Subcutaneous adipose tissue (tissue), 4 donors: ENCODE measurements around the gene FBXO45. TPM values are rescaled to one million over a fixed set of nuclear protein-coding genes. Genes with fewer than 3 reads are reported as not detected.

Source experiments
- total RNA-seq, 4 donors: library from RNA; depleted of rRNA; stranded (reverse); fragments of >200 nt; gene quantifications; one replicate each; pipeline ENCODE4 v1.1.0, GENCODE V29; 2016
- TF ChIP-seq, protein P1 (sequence below): fragments of 450-650 bp; IDR thresholded peaks from one replicate; pipeline ENCODE4 v1.5.1; 2016; ENCODE audit warnings: low read depth, mild to moderate bottlenecking, control low read depth, antibody characterized with exemption, moderate library complexity

FBXO45 gene, protein sequence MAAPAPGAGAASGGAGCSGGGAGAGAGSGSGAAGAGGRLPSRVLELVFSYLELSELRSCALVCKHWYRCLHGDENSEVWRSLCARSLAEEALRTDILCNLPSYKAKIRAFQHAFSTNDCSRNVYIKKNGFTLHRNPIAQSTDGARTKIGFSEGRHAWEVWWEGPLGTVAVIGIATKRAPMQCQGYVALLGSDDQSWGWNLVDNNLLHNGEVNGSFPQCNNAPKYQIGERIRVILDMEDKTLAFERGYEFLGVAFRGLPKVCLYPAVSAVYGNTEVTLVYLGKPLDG
- total RNA-seq = 1 to 10 TPM; 6.6 to 9.5 (median 7.4) TPM

GRCh38 chr3:196568246-196569002 lies at the start of gene FBXO45, which contains the start of gene WDR53:
Gene FBXO45 (plus strand): TSS chr3:196568660. CDS start chr3:196568985, 325 bp downstream.
Gene WDR53 (minus strand): TSS chr3:196568554. CDS start chr3:196561475, 7,079 bp downstream.
- TF ChIP-seq, protein P1, sequence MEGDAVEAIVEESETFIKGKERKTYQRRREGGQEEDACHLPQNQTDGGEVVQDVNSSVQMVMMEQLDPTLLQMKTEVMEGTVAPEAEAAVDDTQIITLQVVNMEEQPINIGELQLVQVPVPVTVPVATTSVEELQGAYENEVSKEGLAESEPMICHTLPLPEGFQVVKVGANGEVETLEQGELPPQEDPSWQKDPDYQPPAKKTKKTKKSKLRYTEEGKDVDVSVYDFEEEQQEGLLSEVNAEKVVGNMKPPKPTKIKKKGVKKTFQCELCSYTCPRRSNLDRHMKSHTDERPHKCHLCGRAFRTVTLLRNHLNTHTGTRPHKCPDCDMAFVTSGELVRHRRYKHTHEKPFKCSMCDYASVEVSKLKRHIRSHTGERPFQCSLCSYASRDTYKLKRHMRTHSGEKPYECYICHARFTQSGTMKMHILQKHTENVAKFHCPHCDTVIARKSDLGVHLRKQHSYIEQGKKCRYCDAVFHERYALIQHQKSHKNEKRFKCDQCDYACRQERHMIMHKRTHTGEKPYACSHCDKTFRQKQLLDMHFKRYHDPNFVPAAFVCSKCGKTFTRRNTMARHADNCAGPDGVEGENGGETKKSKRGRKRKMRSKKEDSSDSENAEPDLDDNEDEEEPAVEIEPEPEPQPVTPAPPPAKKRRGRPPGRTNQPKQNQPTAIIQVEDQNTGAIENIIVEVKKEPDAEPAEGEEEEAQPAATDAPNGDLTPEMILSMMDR = no peak

GRCh38 chr3:196518966-196519717 lies 49.3 kb upstream of the FBXO45 start:
- TF ChIP-seq, protein P1 = no peak

DNA sequence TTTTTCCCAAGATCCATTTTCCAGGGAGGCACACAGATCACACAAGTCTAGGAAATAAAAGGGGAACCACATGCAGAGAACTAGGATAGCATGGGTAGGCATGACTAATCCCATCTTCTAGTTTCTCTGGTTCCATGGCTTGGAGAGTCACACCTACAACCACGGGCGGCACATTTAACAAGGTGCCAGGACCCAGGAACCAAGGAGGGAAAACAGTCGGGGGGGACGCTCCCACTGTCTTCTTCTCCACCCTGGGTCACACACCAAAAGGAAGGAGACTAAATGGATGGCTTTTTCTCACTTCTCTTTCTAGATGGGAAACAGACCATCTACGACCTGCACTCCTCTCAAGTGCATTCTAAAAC lies 48.8 kb upstream of the FBXO45 start:
- TF ChIP-seq, protein P1 = no peak

DNA sequence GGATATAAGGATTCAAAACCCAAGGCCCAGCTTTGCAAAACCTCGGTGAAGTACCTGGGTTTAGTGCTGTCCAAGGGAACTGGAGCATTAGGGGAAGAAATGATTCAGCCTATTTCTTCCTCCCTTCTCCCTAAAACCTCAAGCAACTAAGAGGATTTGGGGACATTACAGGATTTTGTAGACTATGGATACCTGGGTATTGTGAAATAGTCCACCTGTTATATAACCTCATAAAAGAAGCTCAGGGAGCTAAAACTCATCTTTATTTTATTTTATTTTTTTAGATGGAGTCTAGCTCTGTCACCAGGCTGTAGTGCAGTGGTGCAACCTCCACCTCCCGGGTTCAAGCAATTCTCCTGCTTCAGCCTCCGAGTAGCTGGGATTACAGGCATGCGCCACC lies 44.6 kb upstream of the FBXO45 start:
- TF ChIP-seq, protein P1 = no peak

DNA sequence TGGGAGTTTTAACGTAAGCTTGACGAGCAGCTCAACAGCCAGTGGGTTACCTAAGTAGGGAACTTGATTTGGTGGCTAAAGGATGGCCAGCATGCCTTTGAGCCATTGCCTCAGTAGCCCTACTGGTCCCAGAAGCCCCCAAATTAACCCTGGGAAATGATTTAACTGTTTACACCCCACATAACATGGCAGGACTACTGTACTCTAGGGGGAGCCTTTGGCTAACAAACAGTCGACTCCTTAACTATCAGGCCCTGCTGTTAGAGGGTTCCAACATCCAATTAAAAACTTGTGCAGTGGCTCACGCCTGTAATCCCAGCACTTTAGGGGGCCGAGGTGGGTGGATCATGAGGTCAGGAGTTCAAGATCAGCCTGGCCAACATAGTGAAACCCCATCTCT lies 43.9 kb upstream of the FBXO45 start:
- TF ChIP-seq, protein P1 = no peak

- TF ChIP-seq, protein P1 = no peak
These were observed 43.3 kb upstream of the FBXO45 start for GRCh38 chr3:196525141-196525540.

- TF ChIP-seq, protein P1 = no peak
These were observed 39.7 kb upstream of the FBXO45 start for GRCh38 chr3:196528639-196529233.
